Measurements from ENCODE around the gene SLC27A5. TPM values are rescaled to one million over a fixed set of nuclear protein-coding genes. Genes with fewer than 3 reads are reported as not detected.

SLC27A5 gene
- total and polyA plus RNA-seq, 2 of the 13 experiments (the other 11 are each of a cell fraction or from before 2014, with no cell fraction given): 30.3 to 40.2 TPM

- TF ChIP-seq NR2F1 (CRISPR knock-in tag; IDR thresholded peaks at IDR 0.05) (no peak), BATF2 (CRISPR knock-in tag; IDR thresholded peaks at IDR 0.05) (no peak), PAF1 (CRISPR knock-in tag; IDR thresholded peaks at IDR 0.05) (no peak), YEATS2 (CRISPR knock-in tag; IDR thresholded peaks at IDR 0.05; ENCODE audit: borderline replicate concordance) (peak; percentile 74), FOXO4 (CRISPR knock-in tag; conservative IDR thresholded peaks at IDR 0.05) (no peak), MLLT10 (CRISPR knock-in tag; IDR thresholded peaks at IDR 0.05) (no peak), ZFP91 (CRISPR knock-in tag; IDR thresholded peaks at IDR 0.05; ENCODE audit: borderline replicate concordance) (peak; percentile 89), ZNF749 (CRISPR knock-in tag; IDR thresholded peaks at IDR 0.05; ENCODE audit: borderline replicate concordance) (peak; percentile 87), SMC3 (IDR thresholded peaks at IDR 0.05; ENCODE audit: low read length) (peak; percentile 22; the same call in 1 of the 2 replicates), ETS1 (CRISPR knock-in tag; IDR thresholded peaks at IDR 0.05) (peak; percentile 55; the same call in 1 of the 2 replicates), GABPB1 (CRISPR knock-in tag; IDR thresholded peaks at IDR 0.05) (peak; percentile 84), CREB1 (IDR thresholded peaks at IDR 0.05) (peak; percentile 38; the same call in 1 of the 2 replicates), CREB1 (CRISPR knock-in tag; IDR thresholded peaks at IDR 0.05) (no peak), MAFG (CRISPR knock-in tag; IDR thresholded peaks at IDR 0.05) (peak; percentile 33; the same call in 1 of the 2 replicates), SAP130 (CRISPR knock-in tag; IDR thresholded peaks at IDR 0.05; ENCODE audit: low read depth) (peak; percentile 81), HMG20A (CRISPR knock-in tag; IDR thresholded peaks at IDR 0.05; ENCODE audit: borderline replicate concordance) (no peak), YEATS4 (CRISPR knock-in tag; IDR thresholded peaks at IDR 0.05; ENCODE audit: borderline replicate concordance) (peak; percentile 92), ADNP (CRISPR knock-in tag; IDR thresholded peaks at IDR 0.05) (peak; percentile 77)
- TF ChIP-seq, protein P1, sequence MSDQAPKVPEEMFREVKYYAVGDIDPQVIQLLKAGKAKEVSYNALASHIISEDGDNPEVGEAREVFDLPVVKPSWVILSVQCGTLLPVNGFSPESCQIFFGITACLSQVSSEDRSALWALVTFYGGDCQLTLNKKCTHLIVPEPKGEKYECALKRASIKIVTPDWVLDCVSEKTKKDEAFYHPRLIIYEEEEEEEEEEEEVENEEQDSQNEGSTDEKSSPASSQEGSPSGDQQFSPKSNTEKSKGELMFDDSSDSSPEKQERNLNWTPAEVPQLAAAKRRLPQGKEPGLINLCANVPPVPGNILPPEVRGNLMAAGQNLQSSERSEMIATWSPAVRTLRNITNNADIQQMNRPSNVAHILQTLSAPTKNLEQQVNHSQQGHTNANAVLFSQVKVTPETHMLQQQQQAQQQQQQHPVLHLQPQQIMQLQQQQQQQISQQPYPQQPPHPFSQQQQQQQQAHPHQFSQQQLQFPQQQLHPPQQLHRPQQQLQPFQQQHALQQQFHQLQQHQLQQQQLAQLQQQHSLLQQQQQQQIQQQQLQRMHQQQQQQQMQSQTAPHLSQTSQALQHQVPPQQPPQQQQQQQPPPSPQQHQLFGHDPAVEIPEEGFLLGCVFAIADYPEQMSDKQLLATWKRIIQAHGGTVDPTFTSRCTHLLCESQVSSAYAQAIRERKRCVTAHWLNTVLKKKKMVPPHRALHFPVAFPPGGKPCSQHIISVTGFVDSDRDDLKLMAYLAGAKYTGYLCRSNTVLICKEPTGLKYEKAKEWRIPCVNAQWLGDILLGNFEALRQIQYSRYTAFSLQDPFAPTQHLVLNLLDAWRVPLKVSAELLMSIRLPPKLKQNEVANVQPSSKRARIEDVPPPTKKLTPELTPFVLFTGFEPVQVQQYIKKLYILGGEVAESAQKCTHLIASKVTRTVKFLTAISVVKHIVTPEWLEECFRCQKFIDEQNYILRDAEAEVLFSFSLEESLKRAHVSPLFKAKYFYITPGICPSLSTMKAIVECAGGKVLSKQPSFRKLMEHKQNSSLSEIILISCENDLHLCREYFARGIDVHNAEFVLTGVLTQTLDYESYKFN (CRISPR knock-in tag; conservative IDR thresholded peaks at IDR 0.05): peak; percentile 64
These were observed 2.1 kb upstream of the SLC27A5 start (continued) for GRCh38 chr19:58513694-58514563.

All from HepG2 (cell line).